Stimulated activated CD4-positive, alpha-beta T cell treated with anti-CD3 and anti-CD28 coated beads, Interleukin-4, amount 100 ng/mL, for 1 hour (primary cell): Measurements from ENCODE around the gene KCNMB3.
"Not testable (repeated sequence)": the region's sequence is repeated elsewhere in the genome, so short reads cannot be mapped to it uniquely, and the experiment has no call there.

Experiments
- DNase-seq: peaks from one replicate; pipeline ENCODE4 v3.0.0-alpha.2; 2020

Gene KCNMB3, protein sequence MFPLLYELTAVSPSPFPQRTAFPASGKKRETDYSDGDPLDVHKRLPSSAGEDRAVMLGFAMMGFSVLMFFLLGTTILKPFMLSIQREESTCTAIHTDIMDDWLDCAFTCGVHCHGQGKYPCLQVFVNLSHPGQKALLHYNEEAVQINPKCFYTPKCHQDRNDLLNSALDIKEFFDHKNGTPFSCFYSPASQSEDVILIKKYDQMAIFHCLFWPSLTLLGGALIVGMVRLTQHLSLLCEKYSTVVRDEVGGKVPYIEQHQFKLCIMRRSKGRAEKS

DNA sequence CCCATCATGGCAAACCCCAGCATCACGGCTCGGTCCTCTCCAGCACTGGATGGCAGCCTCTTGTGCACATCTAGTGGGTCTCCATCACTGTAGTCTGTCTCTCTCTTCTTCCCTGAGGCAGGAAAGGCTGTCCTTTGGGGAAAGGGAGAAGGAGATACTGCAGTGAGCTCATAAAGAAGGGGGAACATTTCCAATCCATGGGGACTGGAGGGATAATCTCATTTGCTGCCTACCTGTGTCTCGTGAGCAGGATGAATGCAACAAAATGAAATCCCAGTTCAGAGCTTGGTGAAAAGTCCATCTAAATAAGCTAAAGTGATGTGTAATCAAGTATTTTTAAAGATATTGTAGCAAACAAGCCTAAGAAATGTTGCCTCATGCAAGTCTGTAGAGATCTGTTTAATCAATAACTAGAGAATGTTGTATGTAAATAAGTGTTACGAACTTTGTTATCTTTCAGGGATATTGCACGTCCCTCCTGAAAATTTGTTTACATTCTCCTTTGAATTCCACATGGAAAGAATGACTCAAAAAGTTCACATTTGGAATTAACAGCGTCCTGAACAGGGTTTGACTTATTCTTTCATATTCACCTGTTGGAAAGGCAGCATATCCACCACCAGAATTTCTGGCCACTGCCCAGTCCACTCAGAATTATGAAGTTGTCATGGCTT lies at the start of gene KCNMB3:
KCNMB3 (minus strand) TSS at position 312 of the 674 bp plus-strand sequence; CDS start at position 188, 124 bp downstream.
- no peak for DNase-seq

DNA sequence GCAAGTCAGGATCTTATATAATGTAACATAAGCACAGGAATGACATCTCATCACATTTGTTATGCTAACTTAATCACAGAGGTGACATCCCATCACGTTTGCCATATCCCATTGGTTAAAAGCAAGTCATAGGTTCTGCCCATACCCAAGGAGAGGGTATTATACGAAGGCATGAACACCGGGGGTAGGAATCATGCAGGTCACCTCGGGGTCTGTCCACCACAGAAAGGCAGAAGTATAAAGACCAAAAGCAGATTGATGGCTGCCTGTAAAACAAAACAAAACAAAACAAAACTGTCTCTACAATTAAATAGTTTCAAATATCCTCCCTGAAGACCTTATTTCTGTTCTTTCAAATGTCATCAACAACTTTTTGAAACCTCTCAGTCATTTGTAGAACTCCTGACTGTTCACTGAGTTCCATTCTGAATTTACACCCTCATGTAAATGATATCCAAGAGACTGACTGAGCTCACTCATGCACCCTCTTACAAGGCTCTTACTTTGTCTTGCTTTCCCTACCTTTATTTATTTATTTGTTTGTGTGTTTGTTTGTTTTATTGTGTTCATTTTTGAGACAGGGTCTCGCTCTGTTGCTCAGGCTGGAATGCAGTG lies 49.2 kb upstream of the KCNMB3 start:
- DNase-seq, result no peak

DNA sequence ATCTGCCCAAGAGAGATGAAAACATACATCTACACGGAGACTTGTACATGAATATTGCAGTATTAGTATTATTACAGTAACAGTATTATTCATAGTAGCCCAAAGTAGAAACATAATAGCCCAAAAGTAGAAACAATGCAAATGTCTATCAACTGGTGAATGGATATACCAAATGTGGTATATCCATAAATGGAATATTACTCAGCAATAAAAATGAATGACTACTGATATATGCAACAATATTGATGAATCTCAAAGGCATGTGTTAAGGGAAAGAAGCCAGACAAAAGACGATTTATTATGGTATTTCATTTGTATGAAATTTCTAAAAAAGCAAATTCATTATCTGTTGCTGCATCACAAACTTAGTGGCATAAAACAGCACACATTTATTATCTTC lies 48.4 kb upstream of the KCNMB3 start:
- DNase-seq, result no peak

DNA sequence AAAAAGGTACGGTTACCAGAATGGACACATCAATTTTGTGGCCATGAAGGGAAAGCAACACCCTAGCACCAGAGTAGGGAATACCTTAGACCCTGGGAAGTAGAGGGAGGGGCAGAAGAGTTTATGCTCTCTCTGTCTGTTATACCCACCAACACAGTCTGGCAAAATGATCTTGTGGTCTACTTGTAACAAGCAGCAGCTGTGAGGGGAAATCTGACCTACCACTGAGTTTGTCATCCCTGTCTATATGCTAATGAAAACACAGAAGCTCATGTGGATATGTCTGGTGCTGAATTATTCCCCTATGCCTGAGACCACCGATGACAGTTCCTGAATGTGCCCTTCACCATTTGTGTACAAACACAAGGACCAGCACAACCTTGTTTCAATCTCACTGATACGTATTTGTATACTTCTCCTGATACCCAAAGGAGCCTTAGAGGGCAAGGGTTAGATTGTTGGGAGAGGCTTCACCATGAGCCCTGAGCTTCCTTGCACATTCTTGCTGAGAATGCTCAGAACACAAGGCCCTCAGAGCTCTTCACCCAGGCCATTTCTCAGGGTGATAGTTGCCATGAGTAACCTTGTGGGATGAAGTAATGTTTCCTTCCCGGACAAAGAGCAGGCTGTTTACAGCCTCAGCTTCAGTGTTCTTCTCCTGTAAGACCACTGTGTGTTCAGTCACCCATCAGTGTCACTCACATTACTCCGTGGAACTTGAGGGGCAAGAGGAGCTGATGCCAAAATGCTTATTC lies 47.2 kb upstream of the KCNMB3 start:
- no peak for DNase-seq

DNA sequence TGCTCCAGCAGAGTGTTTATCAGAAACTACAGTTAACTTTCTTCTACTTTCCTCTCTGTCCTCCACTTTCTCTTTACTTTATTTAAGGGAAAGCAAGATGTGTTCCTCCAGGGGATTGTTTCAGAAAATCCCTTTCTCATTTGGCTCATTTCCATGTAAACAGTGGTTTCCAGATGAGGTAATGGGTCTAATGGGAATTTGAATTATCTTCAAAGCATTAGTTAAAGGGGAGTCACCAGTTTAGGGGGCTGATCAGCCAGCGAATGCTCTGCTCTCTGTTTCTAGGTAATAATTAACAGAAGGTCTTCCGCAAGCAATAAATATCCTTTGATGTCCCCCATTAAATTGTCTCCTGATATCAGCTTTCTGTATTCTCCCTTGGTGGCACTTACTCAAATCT lies 41.5 kb upstream of the KCNMB3 start:
- no peak for DNase-seq

DNA sequence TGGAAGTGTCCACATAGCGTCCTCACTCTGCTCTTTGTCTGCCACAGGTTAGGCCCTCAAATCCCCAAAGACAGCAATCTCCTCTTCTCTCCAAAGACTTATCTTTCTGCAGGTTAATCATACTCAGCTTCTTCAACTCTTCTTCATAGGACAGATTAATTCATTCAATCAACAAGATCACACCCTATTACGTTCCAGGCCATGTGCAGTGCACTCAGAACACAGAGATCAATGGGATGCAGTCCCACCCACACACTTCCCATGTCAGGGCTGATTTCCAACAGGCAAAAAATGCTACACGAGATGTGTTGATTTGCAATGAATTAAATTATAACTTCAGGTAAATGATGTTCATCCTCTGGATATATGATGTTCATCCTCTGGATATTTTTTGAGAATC lies 38.4 kb upstream of the KCNMB3 start:
- DNase-seq, result no peak

DNA sequence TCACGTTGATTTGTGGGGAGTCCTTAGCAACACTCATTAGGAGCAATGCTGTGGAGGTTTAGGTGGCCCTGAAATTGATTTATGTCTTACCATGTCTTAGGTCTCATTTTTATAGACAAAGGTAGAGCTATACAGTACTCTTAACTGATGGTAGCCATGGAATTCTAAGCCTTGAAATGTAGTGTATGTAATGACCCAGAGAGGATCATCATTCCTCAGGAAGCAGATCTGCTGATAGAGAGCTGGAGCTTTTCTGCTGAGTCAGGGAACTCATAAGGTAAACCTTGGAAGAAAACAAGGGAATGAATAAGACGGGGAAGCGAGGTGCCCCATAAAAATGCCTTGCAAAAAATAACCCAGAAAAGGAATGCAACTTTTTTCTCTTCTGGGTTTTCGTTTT lies 37.9 kb upstream of the KCNMB3 start:
- DNase-seq, result no peak

DNA sequence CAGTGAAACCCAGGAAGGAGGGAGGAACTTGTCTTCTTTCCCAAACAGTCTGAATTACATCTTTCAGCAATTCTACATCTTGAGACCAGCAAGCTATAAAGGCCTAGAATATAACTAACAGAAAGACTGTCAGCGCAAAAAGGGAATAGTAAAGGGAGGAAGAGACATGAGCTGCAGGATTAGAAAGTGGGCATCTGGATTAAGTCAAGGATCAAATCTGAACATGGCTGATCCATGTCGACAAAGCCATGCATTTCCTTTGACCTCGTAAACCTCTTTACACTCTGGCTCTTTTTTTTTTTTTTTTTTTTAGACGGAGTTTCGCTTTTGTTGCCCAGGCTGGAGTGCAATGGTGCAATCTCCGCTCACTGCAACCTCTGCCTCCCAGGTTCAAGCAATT lies 35.4 kb upstream of the KCNMB3 start:
- DNase-seq, result no peak

DNA sequence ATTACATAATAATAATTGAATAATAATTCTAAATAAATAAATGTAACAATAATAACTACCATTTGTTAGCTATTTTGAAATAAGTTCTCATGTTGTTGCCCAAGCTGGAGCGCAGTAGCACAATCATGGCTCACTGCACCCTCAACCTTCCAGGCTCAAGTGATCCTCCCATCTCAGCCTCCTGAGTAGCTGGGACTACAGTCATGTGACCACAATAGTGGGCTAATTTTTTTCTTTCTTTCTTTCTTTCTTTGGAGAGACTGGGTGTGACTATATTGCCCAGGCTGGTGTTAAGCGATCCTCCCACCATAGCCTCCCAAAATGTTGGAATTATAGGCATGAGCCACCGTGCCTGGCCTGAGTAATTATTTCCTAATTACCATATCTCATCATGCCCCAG lies 30.9 kb upstream of the KCNMB3 start:
- DNase-seq, result no peak

DNA sequence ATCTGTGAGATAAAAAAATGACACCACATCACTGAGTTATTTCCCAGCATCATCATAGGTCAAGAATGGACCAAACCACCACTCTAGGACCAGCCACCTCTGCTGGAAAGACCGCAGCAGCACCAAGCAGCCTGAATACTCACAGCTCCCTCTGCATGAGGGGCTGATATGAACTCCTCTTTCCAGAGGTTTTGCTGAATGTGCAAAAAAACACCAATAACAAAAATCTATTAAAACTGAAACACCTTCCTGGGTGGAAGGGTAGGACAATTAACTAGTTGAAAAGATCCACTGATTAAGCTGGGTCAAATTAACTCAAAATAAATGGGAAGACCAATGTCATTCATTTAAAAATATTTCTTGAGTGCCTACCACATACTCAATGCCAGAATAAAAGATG lies 28.9 kb upstream of the KCNMB3 start:
- DNase-seq, result no peak

DNA sequence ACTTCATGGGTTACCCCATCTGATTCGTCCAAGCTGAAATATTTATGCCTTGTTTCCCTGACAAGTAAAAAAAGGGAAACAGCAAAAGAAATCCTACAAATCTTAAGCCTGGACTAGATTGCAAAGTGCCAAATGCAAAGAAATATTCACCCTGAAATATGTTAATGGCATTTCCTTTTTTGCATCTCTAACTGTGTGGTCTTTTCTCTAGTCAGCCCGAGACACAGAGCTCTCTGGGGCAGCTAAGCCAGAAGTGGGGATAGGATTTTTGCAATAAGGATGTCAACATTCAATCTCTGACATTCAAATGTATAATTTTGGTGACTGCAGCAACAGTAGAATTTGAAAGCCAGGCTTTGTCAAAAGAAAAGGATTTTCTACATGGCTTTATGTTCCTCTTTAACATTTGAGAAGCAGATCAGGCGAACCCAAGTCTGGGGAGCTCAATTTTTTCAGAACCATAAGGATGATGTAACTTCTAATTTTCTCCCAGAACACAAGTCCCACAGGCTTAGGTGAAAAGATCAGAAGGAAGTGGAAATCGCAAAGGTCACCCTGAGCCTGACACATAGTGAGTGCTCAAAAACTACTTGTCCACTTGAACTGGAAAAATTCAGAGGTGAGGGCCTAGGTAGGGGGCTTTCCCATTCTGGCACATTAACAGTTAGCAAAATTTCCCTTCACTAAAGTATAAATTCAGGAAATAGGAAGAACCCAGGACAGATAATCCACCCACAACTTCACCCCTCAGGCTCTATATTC lies 28.2 kb upstream of the KCNMB3 start:
- no peak for DNase-seq

DNA sequence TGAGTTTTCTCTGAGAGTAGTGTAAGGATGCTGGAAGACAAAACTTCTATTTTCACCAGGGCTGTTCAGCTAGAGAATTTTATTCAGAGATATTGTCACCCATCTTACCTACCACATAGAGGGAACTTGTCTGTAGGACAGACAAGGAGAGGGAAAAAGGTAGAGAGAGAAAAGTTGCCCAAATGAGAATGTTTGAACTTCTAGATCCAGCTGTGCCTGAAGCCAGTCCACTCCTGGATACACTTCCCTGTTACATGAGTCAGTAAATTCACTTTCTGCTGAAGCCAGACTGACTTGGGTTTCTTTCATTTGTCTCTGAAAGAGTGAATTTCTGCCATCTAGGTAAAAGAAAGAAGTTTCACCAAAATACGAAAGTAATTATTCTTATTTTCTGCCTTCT lies 27.2 kb upstream of the KCNMB3 start:
- no peak for DNase-seq

DNA sequence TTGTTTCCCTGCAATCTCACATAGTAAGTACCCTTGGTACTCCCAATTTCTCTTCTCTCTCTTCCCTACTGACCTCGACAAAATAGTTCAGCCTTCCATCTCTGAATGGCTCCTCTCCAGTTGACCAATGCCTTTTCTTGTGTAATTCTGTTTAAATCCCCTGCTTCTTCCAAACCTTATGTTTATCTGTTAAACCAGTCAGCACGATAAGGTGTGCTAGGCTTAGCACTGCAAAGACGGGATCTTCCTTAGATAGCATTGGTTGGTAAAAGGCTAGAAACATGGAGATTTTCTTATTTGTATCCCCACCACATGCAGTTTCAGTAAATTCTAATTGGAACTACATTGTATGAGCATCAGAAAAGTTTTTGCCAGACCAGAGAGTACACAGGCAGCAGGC lies 25.8 kb upstream of the KCNMB3 start:
- DNase-seq, result no peak

DNA sequence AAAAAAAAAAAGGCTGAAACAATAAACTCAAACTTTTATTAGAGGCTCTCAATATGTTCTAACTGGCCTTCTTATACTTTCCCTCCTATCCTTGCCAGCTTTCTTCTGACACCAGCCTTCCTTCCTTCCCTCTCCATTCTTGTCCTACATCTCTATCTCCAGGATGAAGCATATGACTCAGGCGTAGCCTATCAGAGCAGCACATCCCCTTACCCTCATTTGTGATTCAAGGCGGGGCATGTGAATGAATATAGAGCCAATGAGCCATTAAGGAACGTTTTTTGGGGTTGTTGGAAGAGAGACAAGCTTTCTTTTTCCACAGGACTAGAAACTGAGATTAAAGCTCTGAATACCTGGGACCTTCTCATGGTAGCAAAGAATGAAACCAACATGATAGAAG lies 25.1 kb upstream of the KCNMB3 start:
- DNase-seq, result no peak

DNA sequence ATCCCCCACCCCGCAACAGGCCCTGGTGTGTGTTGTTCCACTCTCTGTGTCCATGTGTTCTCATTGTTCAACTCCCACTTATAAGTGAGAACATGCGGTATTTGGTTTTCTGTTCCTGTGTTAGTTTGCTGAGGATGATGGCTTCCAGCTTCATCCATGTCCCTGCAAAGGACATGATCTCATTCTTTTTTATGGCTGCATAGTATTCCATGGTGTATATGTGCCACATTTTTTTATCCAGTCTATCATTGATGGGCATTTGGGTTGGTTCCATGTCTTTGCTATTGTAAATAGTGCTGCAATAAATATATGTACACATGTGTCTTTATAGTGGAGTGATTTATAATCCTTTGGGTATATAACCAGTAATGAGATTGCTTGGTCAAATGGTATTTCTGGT lies 23.5 kb upstream of the KCNMB3 start:
- not testable (repeated sequence) for DNase-seq

DNA sequence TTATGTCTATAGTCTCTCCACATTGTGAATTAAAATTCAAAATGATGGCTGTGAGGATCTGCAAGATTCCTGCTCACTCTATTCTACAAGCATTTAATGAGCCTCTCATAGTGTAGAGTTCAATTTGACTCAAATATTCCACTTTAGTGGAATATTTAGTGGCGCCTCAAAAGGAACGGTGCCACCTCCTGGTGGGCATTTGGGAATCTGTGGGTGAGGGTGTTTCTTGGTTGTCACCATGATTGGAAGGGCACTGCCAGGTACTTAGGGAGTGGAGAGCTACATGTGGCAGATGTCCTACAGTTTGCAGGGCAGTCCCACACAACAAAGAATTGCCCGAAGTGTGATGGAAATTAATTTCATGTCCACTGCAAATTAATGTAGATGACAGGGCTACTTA lies 21.5 kb upstream of the KCNMB3 start:
- DNase-seq, result no peak

DNA sequence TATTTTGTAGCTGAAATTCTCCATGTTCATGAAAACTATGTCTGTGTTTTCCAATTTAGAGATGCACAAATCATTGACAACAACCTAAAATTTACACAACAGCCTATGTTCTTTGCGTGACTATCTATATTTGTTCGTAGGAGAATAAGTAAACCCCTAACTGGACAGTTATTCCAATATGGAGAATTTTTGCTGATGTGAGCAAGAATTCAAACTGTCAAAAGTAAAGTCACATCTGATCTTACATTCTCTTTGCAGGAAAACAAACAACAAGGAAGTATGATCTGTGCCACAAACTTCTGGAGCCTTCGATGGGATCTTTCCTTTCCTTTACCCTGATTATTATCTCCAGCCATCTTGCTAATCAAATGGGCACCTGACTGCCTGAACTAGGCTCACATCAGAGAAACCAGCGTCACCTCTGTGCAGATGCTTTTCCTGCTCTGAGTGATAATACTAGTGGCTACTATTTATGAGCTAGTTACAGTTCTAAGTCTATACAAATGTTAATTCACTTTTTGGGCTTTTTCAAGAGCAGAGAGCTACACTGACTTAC lies 18.3 kb upstream of the KCNMB3 start:
- no peak for DNase-seq

DNA sequence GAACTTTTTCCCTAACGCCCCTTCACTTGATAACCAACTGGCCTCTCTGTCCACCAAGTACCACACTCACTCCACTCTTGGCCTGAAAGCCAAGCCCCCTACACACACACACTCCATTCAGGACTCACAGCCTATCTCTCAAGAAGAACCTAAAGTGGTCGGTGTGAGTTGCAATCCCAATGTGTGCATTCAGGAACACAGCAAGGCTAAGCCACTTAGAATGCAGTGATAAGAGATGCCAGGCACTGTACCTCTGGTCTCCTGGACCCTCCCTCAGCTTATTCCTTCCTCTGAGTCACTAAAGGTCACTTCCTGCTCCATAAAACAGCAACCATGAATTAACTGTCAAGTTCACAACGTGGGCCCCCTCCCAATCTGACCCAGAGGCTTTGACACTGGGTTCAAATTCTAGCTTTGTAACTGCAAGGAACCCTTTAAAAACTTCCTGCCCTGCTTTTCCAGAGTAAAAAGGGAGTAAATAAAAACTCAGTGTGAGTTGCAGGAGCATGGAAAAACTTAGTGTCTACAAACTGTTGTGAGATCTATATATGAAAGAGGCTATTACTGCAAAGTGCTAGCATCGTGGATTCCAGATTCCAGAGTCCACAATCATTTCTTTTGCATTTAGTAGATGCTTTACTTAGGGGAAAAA lies 17.6 kb upstream of the KCNMB3 start:
- no peak for DNase-seq

DNA sequence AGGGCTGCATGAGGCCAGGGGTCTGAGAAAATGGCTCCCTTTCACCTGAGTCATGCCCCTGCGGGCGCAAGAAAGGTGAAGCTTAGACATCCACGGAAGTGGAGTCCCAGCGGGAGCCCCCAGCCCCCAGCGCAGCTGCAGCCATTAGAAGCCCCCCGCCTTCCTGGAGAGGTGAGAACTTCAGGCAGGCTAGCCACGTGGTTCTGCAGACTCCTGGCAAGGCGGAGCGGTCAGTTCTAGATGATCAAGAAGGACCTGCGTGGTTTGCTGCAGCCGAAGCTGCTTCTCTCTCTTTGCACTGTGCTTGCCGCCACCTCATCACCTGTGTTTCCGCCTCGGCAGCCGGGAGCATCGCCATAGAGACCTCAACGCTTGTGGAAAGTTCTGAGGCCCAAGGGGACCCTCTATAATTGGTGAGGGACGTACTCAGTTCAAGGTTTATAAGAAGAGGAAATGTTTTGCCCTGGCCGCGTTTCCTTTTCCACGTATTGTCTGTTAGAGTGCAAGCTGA lies 15.8 kb upstream of the KCNMB3 start:
- no peak for DNase-seq

DNA sequence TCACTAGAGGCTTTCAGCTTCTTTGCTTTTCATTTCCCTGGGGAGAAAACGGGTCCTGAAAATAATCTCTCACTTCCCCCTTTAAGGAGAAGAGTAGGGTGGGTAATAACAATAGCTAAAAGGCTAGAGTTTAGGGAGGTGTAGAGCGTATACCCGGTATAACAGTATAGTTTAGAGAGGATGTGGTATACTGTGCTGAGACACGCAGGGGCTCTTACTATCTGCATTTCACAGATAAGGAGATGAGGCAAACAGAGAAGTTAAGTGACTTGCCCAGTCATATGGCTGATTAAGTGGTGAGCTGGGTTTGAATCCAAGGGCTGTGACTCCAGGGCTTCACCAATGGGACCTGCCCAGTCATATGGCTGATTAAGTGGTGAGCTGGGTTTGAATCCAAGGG lies 15.0 kb upstream of the KCNMB3 start:
- DNase-seq, result no peak

DNA sequence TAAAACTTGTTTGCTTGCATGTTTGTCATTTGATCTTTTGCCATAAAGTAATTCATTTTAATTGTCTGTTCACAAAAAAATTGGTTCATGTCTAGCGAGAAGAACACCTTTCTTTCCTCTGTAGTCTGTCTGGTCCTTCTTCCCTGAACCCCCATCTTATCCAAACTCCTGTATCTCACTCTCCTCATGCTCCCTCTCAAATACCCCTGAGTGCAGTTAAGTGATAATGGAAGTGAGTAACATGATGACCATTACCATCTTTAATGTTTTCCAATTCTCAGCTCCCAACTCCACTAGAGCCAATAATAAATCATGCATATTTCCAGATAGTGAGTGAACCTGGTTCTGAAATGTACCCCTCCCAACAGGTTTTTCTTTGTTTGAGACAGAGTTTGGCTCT lies 14.2 kb upstream of the KCNMB3 start:
- DNase-seq, result no peak

DNA sequence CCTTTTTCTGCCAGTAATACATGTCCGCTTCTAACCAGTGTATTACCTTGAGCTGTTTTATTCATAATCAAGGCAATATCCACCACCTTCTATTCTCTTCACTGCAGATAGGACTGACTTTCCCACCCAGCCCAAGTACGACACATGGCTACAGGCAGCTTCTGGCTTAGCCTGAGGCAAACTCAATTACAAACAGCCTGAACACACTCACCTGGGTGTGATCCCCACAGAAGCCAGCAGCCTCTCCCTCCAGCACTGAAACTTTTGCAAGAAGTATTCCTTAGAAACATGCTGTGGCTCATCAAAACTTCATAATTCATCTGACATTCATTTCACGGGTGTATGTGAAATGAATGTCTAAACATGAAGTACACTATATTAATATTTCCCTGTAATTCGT lies 13.5 kb upstream of the KCNMB3 start:
- DNase-seq, result no peak
